ENCODE measurements around the gene MYZAP. TPM values are rescaled to one million over a fixed set of nuclear protein-coding genes. Genes with fewer than 3 reads are reported as not detected.

MYZAP gene
- total and polyA plus RNA-seq, 2 experiments from 2014 or later, result 143 to 175 TPM

- no peak for TF ChIP-seq CTCF (IDR thresholded peaks at IDR 0.05; ENCODE audit: low read depth, low read length)
- peaks cover 13% of the 10 kb centered on the region for H3K36me3 ChIP-seq
- no peaks in the 10 kb centered on the region for H3K27me3 ChIP-seq
- H3K9me3 ChIP-seq (ENCODE audit: low read depth), result no peaks in the 10 kb centered on the region
- H3K4me1 ChIP-seq (ENCODE audit: low read depth), result peaks cover 8% of the 10 kb centered on the region
- no peak overlapping the region for H3K4me3 ChIP-seq
- H3K27ac ChIP-seq, result no peak overlapping the region
- DNase-seq (ENCODE audit: low read depth in 1 of 2, low spot score in 1 of 2), result peak in 1 of 2 donors; percentile 24
Measured at GRCh38 chr15:57662802-57663201, 71.1 kb downstream of the MYZAP start.

GRCh38 chr15:57663262-57663661, 71.6 kb downstream of the MYZAP start:
- Histone ChIP-seq H3K36me3 (peaks cover 13% of the 10 kb centered on the region), H3K4me3 (no peak overlapping the region), H3K9me3 (ENCODE audit: low read depth) (no peaks in the 10 kb centered on the region), H3K27me3 (no peaks in the 10 kb centered on the region), H3K27ac (no peak overlapping the region), H3K4me1 (ENCODE audit: low read depth) (peaks cover 8% of the 10 kb centered on the region)
- no peak for TF ChIP-seq CTCF (IDR thresholded peaks at IDR 0.05; ENCODE audit: low read depth, low read length)
- DNase-seq (ENCODE audit: low read depth in 1 of 2, low spot score in 1 of 2), result no peak

- H3K27ac ChIP-seq, result no peak overlapping the region
- no peak overlapping the region for H3K4me3 ChIP-seq
- peaks cover 8% of the 10 kb centered on the region for H3K4me1 ChIP-seq (ENCODE audit: low read depth)
- no peak for DNase-seq (ENCODE audit: low read depth in 1 of 2, low spot score in 1 of 2)
- H3K36me3 ChIP-seq, result peaks cover 8% of the 10 kb centered on the region
- no peaks in the 10 kb centered on the region for H3K9me3 ChIP-seq (ENCODE audit: low read depth)
- no peaks in the 10 kb centered on the region for H3K27me3 ChIP-seq
- TF ChIP-seq CTCF (IDR thresholded peaks at IDR 0.05; ENCODE audit: low read depth, low read length), result no peak
Measured at GRCh38 chr15:57665194-57665593, 73.5 kb downstream of the MYZAP start.

GRCh38 chr15:57665939-57666338, 74.2 kb downstream of the MYZAP start:
- no peak for TF ChIP-seq CTCF (IDR thresholded peaks at IDR 0.05; ENCODE audit: low read depth, low read length)
- no peak overlapping the region for H3K4me3 ChIP-seq
- peaks cover 8% of the 10 kb centered on the region for H3K4me1 ChIP-seq (ENCODE audit: low read depth)
- no peaks in the 10 kb centered on the region for H3K27me3 ChIP-seq
- H3K36me3 ChIP-seq, result peaks cover 5% of the 10 kb centered on the region
- H3K9me3 ChIP-seq (ENCODE audit: low read depth), result no peaks in the 10 kb centered on the region
- DNase-seq (ENCODE audit: low read depth in 1 of 2, low spot score in 1 of 2), result no peak
- H3K27ac ChIP-seq, result no peak overlapping the region

GRCh38 chr15:57667171-57667849, 75.6 kb downstream of the MYZAP start:
- peak; percentile 13 to 82 for DNase-seq (ENCODE audit: low read depth in 1 of 2, low spot score in 1 of 2)
- Histone ChIP-seq H3K27ac (no peak overlapping the region), H3K36me3 (no peaks in the 10 kb centered on the region)

More at GRCh38 chr15:57667171-57667849, 75.6 kb downstream of the MYZAP start:
- TF ChIP-seq CTCF (IDR thresholded peaks at IDR 0.05; ENCODE audit: low read depth, low read length), result peak; percentile 61
- Histone ChIP-seq H3K9me3 (ENCODE audit: low read depth) (no peaks in the 10 kb centered on the region), H3K4me3 (no peak overlapping the region), H3K4me1 (ENCODE audit: low read depth) (peaks cover under 1% of the 10 kb centered on the region), H3K27me3 (no peaks in the 10 kb centered on the region)

Measured in cardiac muscle cell (in vitro differentiated cells and primary cell).